Measurements from ENCODE around the gene MTG2.

GRCh38 chr20:62232194-62232593 is 49.4 kb downstream of the MTG2 start:
- TF ChIP-seq CTCF (IDR thresholded peaks at IDR 0.05; ENCODE audit: low read depth, low read length, poor library complexity, severe bottlenecking): no peak
- TF ChIP-seq EZH2phosphoT487 (IDR thresholded peaks at IDR 0.05; ENCODE audit: borderline replicate concordance, low read length): no peak
